H1 (cell line): Measurements from ENCODE around the gene UMAD1. TPM values are rescaled to one million over a fixed set of nuclear protein-coding genes. Genes with fewer than 3 reads are reported as not detected.

Experiments
- CTCF ChIA-PET: fragments of 300-600 bp; sonication (Branson Sonifier 250); formaldehyde crosslinking; loops from one replicate; lab custom pipeline; 2021; ENCODE audit not compliant: partially characterized antibody; lab: Charles Lee
- POLR2A ChIA-PET: fragments of 300-600 bp; sonication (Branson Sonifier 250); formaldehyde crosslinking; loops from one replicate; lab custom pipeline; 2021; ENCODE audit warnings: inconsistent platforms; ENCODE audit not compliant: partially characterized antibody; lab: Charles Lee
- DNase-seq, 2 experiments: peaks; one replicate each; pipeline versions ENCODE4 v3.0.0 to v3.0.0-alpha.2; 2010 to 2022; ENCODE audit warnings: low spot score in 2 of 2, low read depth in 1 of 2, mixed read lengths in 1 of 2
- FAIRE-seq: peaks from 2 replicates; lab custom pipeline; 2011; peaks lifted over from hg19 to GRCh38; lab: Jason Lieb, UNC
- H2AFZ ChIP-seq: 2 replicates; pipeline ENCODE4 v1.8.1; 2012; ENCODE audit warnings: low read length, inconsistent platforms
- H2AK5ac ChIP-seq: 2 replicates; pipeline ENCODE4 v1.6.1; 2013; ENCODE audit warnings: low read depth, low read length
- H2BK120ac ChIP-seq: replicated peaks from 2 replicates; pipeline ENCODE3; 2013; ENCODE audit warnings: low read depth, low read length, inconsistent platforms
- H2BK12ac ChIP-seq: 2 replicates; pipeline ENCODE4 v1.6.1; 2013; ENCODE audit warnings: low read depth, low read length
- H2BK15ac ChIP-seq: 2 replicates; pipeline ENCODE4 v1.6.1; 2013; ENCODE audit warnings: low read length
- H2BK20ac ChIP-seq: 2 replicates; pipeline ENCODE4 v1.6.1; 2013; ENCODE audit warnings: low read length
- H2BK5ac ChIP-seq: 2 replicates; pipeline ENCODE4 v1.6.1; 2013; ENCODE audit warnings: low read depth, low read length
- H3K14ac ChIP-seq: 2 replicates; pipeline ENCODE4 v1.6.1; 2013; ENCODE audit warnings: inconsistent platforms; ENCODE audit not compliant: insufficient read length
- H3K18ac ChIP-seq: 2 replicates; pipeline ENCODE4 v1.6.1; 2013; ENCODE audit warnings: low read length; ENCODE audit errors: extremely low read depth
- H3K23ac ChIP-seq: 2 replicates; pipeline ENCODE4 v1.6.1; 2013; ENCODE audit warnings: inconsistent platforms; ENCODE audit not compliant: insufficient read length
- H3K23me2 ChIP-seq: 2 replicates; pipeline ENCODE4 v1.6.1; 2013; ENCODE audit warnings: low read depth, low read length
- H3K27ac ChIP-seq: 2 replicates; pipeline ENCODE4 v1.6.1; 2011; ENCODE audit warnings: low read depth, low read length, inconsistent platforms
- H3K27me3 ChIP-seq, 4 experiments: replicated peaks in 1 of 4; 1 replicate in 1 of 4; 2 replicates in 3 of 4; pipeline versions ENCODE4 v1.6.1 to v1.8.1; 2011 to 2013; ENCODE audit warnings: low read length in 3 of 4, mild to moderate bottlenecking in 3 of 4, inconsistent platforms in 2 of 4, mixed read lengths in 2 of 4, moderate library complexity in 1 of 4; ENCODE audit not compliant: control insufficient read depth in 3 of 4, insufficient read depth in 3 of 4; ENCODE audit errors: extremely low read depth in 1 of 4
- H3K36me3 ChIP-seq, 4 experiments: 2 replicates each; pipeline versions ENCODE4 v1.6.1 to v1.8.1; 2011 to 2013; ENCODE audit warnings: mild to moderate bottlenecking in 4 of 4, low read length in 3 of 4, moderate library complexity in 2 of 4, control low read depth in 1 of 4, inconsistent platforms in 1 of 4; ENCODE audit not compliant: insufficient read depth in 4 of 4, control insufficient read depth in 2 of 4
- H3K4ac ChIP-seq: replicated peaks from 2 replicates; pipeline ENCODE3; 2013; ENCODE audit warnings: low read length, low read depth, mixed read lengths, inconsistent platforms; ENCODE audit not compliant: insufficient read length
- H3K4me1 ChIP-seq, 4 experiments: replicated peaks in 1 of 4; 1 replicate in 1 of 4; 2 replicates in 3 of 4; pipeline versions ENCODE4 v1.6.1 to v1.8.1; 2011 to 2013; ENCODE audit warnings: low read length in 3 of 4, inconsistent platforms in 2 of 4, mixed read lengths in 1 of 4; ENCODE audit not compliant: insufficient read depth in 4 of 4, control insufficient read depth in 3 of 4
- H3K4me2 ChIP-seq, 2 experiments: 2 replicates each; pipeline versions ENCODE4 v1.6.1 to v1.8.1; 2011 to 2013; ENCODE audit warnings: low read depth in 2 of 2, low read length in 2 of 2, control low read depth in 1 of 2, inconsistent platforms in 1 of 2, mild to moderate bottlenecking in 1 of 2; ENCODE audit not compliant: insufficient read depth in 1 of 2
- H3K4me3 ChIP-seq, 4 experiments: fragments of 200-600, 300-600 bp in 1 of 4; sonication (generic), shearing (Covaris generic), sonication (Bioruptor Twin) in 1 of 4; 2 replicates each; pipeline versions ENCODE4 v1.5.1 to v1.8.1; 2011 to 2016; ENCODE audit warnings: low read length in 4 of 4, low read depth in 3 of 4, control low read depth in 2 of 4, inconsistent platforms in 2 of 4, mild to moderate bottlenecking in 2 of 4, mixed read lengths in 1 of 4, moderate library complexity in 1 of 4; ENCODE audit not compliant: insufficient read depth in 2 of 4; ENCODE audit errors: extremely low read depth in 1 of 4
- H3K56ac ChIP-seq: replicated peaks from 2 replicates; pipeline ENCODE3; 2013; ENCODE audit warnings: low read depth, mild to moderate bottlenecking, mixed read lengths, low read length, inconsistent platforms; ENCODE audit not compliant: insufficient read length
- H3K79me1 ChIP-seq: 2 replicates; pipeline ENCODE4 v1.6.1; 2013; ENCODE audit warnings: low read depth, low read length, control low read depth
- H3K79me2 ChIP-seq, 2 experiments: 2 replicates each; pipeline versions ENCODE4 v1.6.1 to v1.8.1; 2012 to 2013; ENCODE audit warnings: low read length in 2 of 2, mild to moderate bottlenecking in 2 of 2, inconsistent platforms in 1 of 2; ENCODE audit not compliant: insufficient read depth in 2 of 2, control insufficient read depth in 1 of 2
- H3K9ac ChIP-seq, 4 experiments: replicated peaks in 1 of 4; 1 replicate in 1 of 4; 2 replicates in 3 of 4; pipeline versions ENCODE4 v1.6.1 to v1.8.1; 2011 to 2013; ENCODE audit warnings: low read depth in 3 of 4, low read length in 3 of 4, control low read depth in 2 of 4, mild to moderate bottlenecking in 2 of 4, moderate library complexity in 2 of 4, inconsistent platforms in 1 of 4; ENCODE audit errors: extremely low read depth in 1 of 4
- H3K9me3 ChIP-seq, 2 experiments: 2 replicates each; pipeline versions ENCODE4 v1.6.1 to v1.8.1; 2012 to 2013; ENCODE audit warnings: mild to moderate bottlenecking in 2 of 2, moderate library complexity in 2 of 2, control low read depth in 1 of 2, inconsistent platforms in 1 of 2, low read depth in 1 of 2, low read length in 1 of 2, mixed read lengths in 1 of 2; ENCODE audit not compliant: insufficient read depth in 2 of 2
- H4K20me1 ChIP-seq, 2 experiments: replicated peaks in 1 of 2; 2 replicates each; pipeline versions ENCODE3 to v1.8.1; 2011 to 2013; ENCODE audit warnings: inconsistent platforms in 2 of 2, low read length in 2 of 2, mild to moderate bottlenecking in 1 of 2; ENCODE audit not compliant: insufficient read depth in 2 of 2, control insufficient read depth in 1 of 2
- H4K5ac ChIP-seq: 2 replicates; pipeline ENCODE4 v1.6.1; 2013; ENCODE audit warnings: low read length, low read depth, mixed read lengths, inconsistent platforms; ENCODE audit not compliant: insufficient read length
- H4K8ac ChIP-seq: 2 replicates; pipeline ENCODE4 v1.8.0; 2013; ENCODE audit warnings: mild to moderate bottlenecking, moderate library complexity, low read length, inconsistent platforms; ENCODE audit not compliant: insufficient read depth; ENCODE audit errors: extremely low read depth
- H4K91ac ChIP-seq: replicated peaks from 2 replicates; pipeline ENCODE3; 2013; ENCODE audit warnings: low read length, mixed read lengths, inconsistent platforms; ENCODE audit not compliant: insufficient read length
- ASH2L ChIP-seq: fragments of 200-600, 300-600 bp; sonication (generic); IDR thresholded peaks from one replicate; pipeline ENCODE4 v1.7.1; 2017; ENCODE audit warnings: low read length
- ATF3 ChIP-seq: IDR thresholded peaks from 2 replicates; pipeline ENCODE4 v1.6.1; 2011; ENCODE audit warnings: low read depth, mild to moderate bottlenecking, low read length; ENCODE audit not compliant: insufficient read depth
- BRCA1 ChIP-seq: IDR thresholded peaks from 2 replicates; pipeline ENCODE4 v1.6.1; 2012; ENCODE audit warnings: low read depth, low read length, improper control_type of control experiment
- CBX8 ChIP-seq: fragments of 300-800, 300-1000 bp; sonication (generic); IDR thresholded peaks from 2 replicates; pipeline ENCODE4 v1.7.1; 2016; ENCODE audit warnings: low read depth, low read length, borderline replicate concordance
- CEBPB ChIP-seq: IDR thresholded peaks from 2 replicates; pipeline ENCODE4 v1.6.1; 2012; ENCODE audit warnings: low read depth, low read length
- CTCF ChIP-seq, 3 experiments: IDR thresholded peaks; 1 replicate in 2 of 3; 2 replicates in 1 of 3; pipeline versions ENCODE4 v1.5.1 to v1.6.1; 2011; ENCODE audit warnings: low read length in 3 of 3, mild to moderate bottlenecking in 3 of 3, inconsistent platforms in 2 of 3, low read depth in 1 of 3, moderate library complexity in 1 of 3; ENCODE audit not compliant: insufficient read depth in 1 of 3; ENCODE audit errors: control extremely low read depth in 1 of 3
- JUN ChIP-seq: IDR thresholded peaks from 2 replicates; pipeline ENCODE4 v1.6.1; 2011; ENCODE audit warnings: low read depth, mild to moderate bottlenecking, improper control_type of control experiment, low read length
- JUND ChIP-seq: IDR thresholded peaks from 2 replicates; pipeline ENCODE4 v1.6.1; 2011; ENCODE audit warnings: mild to moderate bottlenecking, improper control_type of control experiment, low read length
- KDM1A ChIP-seq: fragments of 200-600, 300-600 bp; sonication (generic); IDR thresholded peaks from 2 replicates; pipeline ENCODE4 v1.7.1; 2016; ENCODE audit warnings: mild to moderate bottlenecking, low read length, borderline replicate concordance
- PHF8 ChIP-seq: fragments of 200-600 bp; sonication (generic); conservative IDR thresholded peaks from 2 replicates; pipeline ENCODE4 v1.7.1; 2012; ENCODE audit warnings: low read depth, mild to moderate bottlenecking, inconsistent platforms, low read length, moderate library complexity
- TBP ChIP-seq: IDR thresholded peaks from 2 replicates; pipeline ENCODE4 v1.6.1; 2011; ENCODE audit warnings: low read depth, low read length, improper control_type of control experiment
- WGBS, 2 experiments: shearing (Covaris generic) in 1 of 2; methylation state at CpG; one replicate each; pipeline versions ENCODE4 v1.1.6 to v1.1.7; 2013 to 2015; ENCODE audit warnings: low lambda C conversion rate in 2 of 2, mixed read lengths in 2 of 2, inconsistent platforms in 1 of 2, low coverage in 1 of 2, missing lambda C conversion rate in 1 of 2; ENCODE audit not compliant: insufficient replicate concordance in 2 of 2, insufficient coverage in 1 of 2, insufficient read length in 1 of 2; ENCODE audit errors: extremely low coverage in 1 of 2, missing lambda C conversion rate in 1 of 2; 5-methylcytosine and 5-hydroxymethylcytosine counted together
- polyA plus RNA-seq, 7 experiments: library from polyadenylated mRNA; depleted of rRNA in 3 of 7; stranded (reverse) in 5 of 7; unstranded in 2 of 7; fragments of >200 nt in 5 of 7; fragments of 200-250 nt in 2 of 7; gene quantifications; 1 replicate in 5 of 7; 2 replicates in 1 of 7; 4 replicates in 1 of 7; pipeline versions ENCODE4 v1.2.1 to v1.2.3, GENCODE V29; 2011 to 2013; ENCODE audit warnings: missing spikeins in 2 of 7, mixed read lengths in 2 of 7
- total RNA-seq: library from RNA; stranded (reverse); fragmentation: NEBNext Ultra II Directional; extraction: Animal tissue kit (Norgen Biotek cat#: 25700); gene quantifications from 2 replicates; pipeline ENCODE4 v1.2.1, GENCODE V29; 2021

UMAD1 gene
- total and polyA plus RNA-seq, 2 of the 8 experiments (the other 6 are each of a cell fraction or from before 2014, with no cell fraction given) = 10.4 to 12.3 TPM

- Histone ChIP-seq H3K23ac (no peak overlapping the region), H3K4ac (no peak overlapping the region), H2BK20ac (no peak overlapping the region), H2BK120ac (no peak overlapping the region), H3K56ac (no peak overlapping the region), H3K27ac (no peak overlapping the region), H3K79me1 (no peaks in the 10 kb centered on the region), H4K5ac (no peak overlapping the region), H4K91ac (no peak overlapping the region), H2AK5ac (no peak overlapping the region), H4K8ac (no peak overlapping the region), H3K4me2 (no peak overlapping the region), H3K27me3 (no peaks in the 10 kb centered on the region; a peak in 1 of 7 replicates), H2BK5ac (no peak overlapping the region), H2AFZ (no peak overlapping the region), H4K20me1 (no peaks in the 10 kb centered on the region), H3K9me3 (no peaks in the 10 kb centered on the region), H3K14ac (no peak overlapping the region), H2BK12ac (no peak overlapping the region), H2BK15ac (no peak overlapping the region; the same call in 1 of the 2 replicates), H3K79me2 (no peaks in the 10 kb centered on the region), H3K18ac (no peak overlapping the region), H3K23me2 (no peaks in the 10 kb centered on the region), H3K4me1 (peaks cover 0 to 5% (median 2%) of the 10 kb centered on the region in 4 experiments; a peak in 1 of 7 replicates), H3K4me3 (no peak overlapping the region), H3K36me3 (no peaks in the 10 kb centered on the region), H3K9ac (no peak overlapping the region)
- 91% methylated on average over 6 of the region's 6 CpGs; no CpG with 5 or more reads in 1 of the 2 experiments for WGBS, 2 experiments
- FAIRE-seq = no peak
- ChIA-PET CTCF (interaction anchor here (1.1 kb wide), 1 partner anchor 192 kb away, joined by 3 read pairs; no protein-coding TSS in a partner anchor), POLR2A (no interaction called here)
- no peak for DNase-seq
- no peak for TF ChIP-seq ATF3
- no peak for TF ChIP-seq KDM1A
- no peak for TF ChIP-seq JUN
- no peak for TF ChIP-seq CEBPB
- no peak for TF ChIP-seq JUND
- no peak for TF ChIP-seq CTCF (IDR thresholded peaks at IDR 0.05; ENCODE audit: control extremely low read depth in 1 of 3, insufficient read depth in 1 of 3, low read depth in 1 of 3, low read length in 3 of 3)
- TF ChIP-seq ASH2L = no peak
- TF ChIP-seq CBX8 = no peak
- TF ChIP-seq BRCA1 = no peak
- no peak for TF ChIP-seq TBP
- TF ChIP-seq PHF8 = no peak
Measured at GRCh38 chr7:7785344-7785973, 144.9 kb downstream of the UMAD1 start.
